ENCODE measurements around the gene SDHA. TPM values are rescaled to one million over a fixed set of nuclear protein-coding genes. Genes with fewer than 3 reads are reported as not detected.
"Not testable (repeated sequence)": the region's sequence is repeated elsewhere in the genome, so short reads cannot be mapped to it uniquely, and the experiment has no call there.

The SDHA gene
- total RNA-seq, 1 experiment from 2014 or later, result 54.0 TPM

- not testable (repeated sequence) for H4K20me1 ChIP-seq (ENCODE audit: insufficient read depth, low read depth, low read length); H3K9ac ChIP-seq (ENCODE audit: low read length); H3K9me2 ChIP-seq (replicated peaks; ENCODE audit: insufficient read depth, low read length); DNase-seq; H3K27ac ChIP-seq (ENCODE audit: low read length); H3K9me3 ChIP-seq (ENCODE audit: low read length); H3K4me3 ChIP-seq (ENCODE audit: low read length); H3K27me3 ChIP-seq (ENCODE audit: low read length); H2AFZ ChIP-seq (ENCODE audit: low read length)
- peaks cover 50% of the 10 kb centered on the region for H3K79me2 ChIP-seq (ENCODE audit: low read length)
- H3K4me1 ChIP-seq (ENCODE audit: low read length), result peaks cover 25% of the 10 kb centered on the region
- H3K4me2 ChIP-seq (ENCODE audit: low read depth, low read length, poor library complexity, severe bottlenecking), result peak overlapping the region; percentile 65
- peaks cover 23% of the 10 kb centered on the region for H3K36me3 ChIP-seq (ENCODE audit: insufficient read depth, low read length)
These were observed 55.0 kb downstream of the SDHA start for GRCh38 chr5:273091-273490.

- H3K9ac ChIP-seq (ENCODE audit: low read length); H3K27ac ChIP-seq (ENCODE audit: low read length); H3K9me2 ChIP-seq (replicated peaks; ENCODE audit: insufficient read depth, low read length); H3K9me3 ChIP-seq (ENCODE audit: low read length); DNase-seq; H4K20me1 ChIP-seq (ENCODE audit: insufficient read depth, low read depth, low read length); H2AFZ ChIP-seq (ENCODE audit: low read length); H3K27me3 ChIP-seq (ENCODE audit: low read length); H3K4me3 ChIP-seq (ENCODE audit: low read length): not testable (repeated sequence)
- Histone ChIP-seq H3K4me2 (ENCODE audit: low read depth, low read length, poor library complexity, severe bottlenecking) (peak overlapping the region; percentile 65), H3K36me3 (ENCODE audit: insufficient read depth, low read length) (peaks cover 23% of the 10 kb centered on the region), H3K79me2 (ENCODE audit: low read length) (peaks cover 53% of the 10 kb centered on the region), H3K4me1 (ENCODE audit: low read length) (peaks cover 22% of the 10 kb centered on the region)
These were observed 55.4 kb downstream of the SDHA start for GRCh38 chr5:273491-273890.

- not testable (repeated sequence) for H4K20me1 ChIP-seq (ENCODE audit: insufficient read depth, low read depth, low read length); DNase-seq; H3K4me2 ChIP-seq (ENCODE audit: low read depth, low read length, poor library complexity, severe bottlenecking); H3K9me2 ChIP-seq (replicated peaks; ENCODE audit: insufficient read depth, low read length); H3K4me3 ChIP-seq (ENCODE audit: low read length); H3K9me3 ChIP-seq (ENCODE audit: low read length); H3K27me3 ChIP-seq (ENCODE audit: low read length); H2AFZ ChIP-seq (ENCODE audit: low read length); H3K9ac ChIP-seq (ENCODE audit: low read length); H3K27ac ChIP-seq (ENCODE audit: low read length)
- Histone ChIP-seq H3K4me1 (ENCODE audit: low read length) (peaks cover 20% of the 10 kb centered on the region), H3K36me3 (ENCODE audit: insufficient read depth, low read length) (peaks cover 23% of the 10 kb centered on the region), H3K79me2 (ENCODE audit: low read length) (peaks cover 61% of the 10 kb centered on the region)
These were observed 56.2 kb downstream of the SDHA start for GRCh38 chr5:274346-274745.

- Histone ChIP-seq H3K27me3 (ENCODE audit: low read length) (no peaks in the 10 kb centered on the region), H3K4me3 (ENCODE audit: low read length) (no peak overlapping the region), H3K4me2 (ENCODE audit: low read depth, low read length, poor library complexity, severe bottlenecking) (no peak overlapping the region), H3K4me1 (ENCODE audit: low read length) (peaks cover under 1% of the 10 kb centered on the region; the same call in 1 of the 2 replicates), H3K36me3 (ENCODE audit: insufficient read depth, low read length) (peaks cover 20% of the 10 kb centered on the region), H4K20me1 (ENCODE audit: insufficient read depth, low read depth, low read length) (0 out of 2 replicates have a peak, but pooled peaks cover 3% of the 10 kb centered on the region), H3K9me2 (replicated peaks; ENCODE audit: insufficient read depth, low read length) (no peaks in the 10 kb centered on the region), H3K27ac (ENCODE audit: low read length) (no peak overlapping the region), H3K9ac (ENCODE audit: low read length) (no peak overlapping the region), H2AFZ (ENCODE audit: low read length) (no peak overlapping the region), H3K9me3 (ENCODE audit: low read length) (no peaks in the 10 kb centered on the region), H3K79me2 (ENCODE audit: low read length) (peaks cover 83% of the 10 kb centered on the region)
- peak; percentile 27 for DNase-seq
These were observed 60.5 kb downstream of the SDHA start for GRCh38 chr5:278646-279045.

GRCh38 chr5:279051-279665 lies 61.0 kb downstream of the SDHA start:
- H2AFZ ChIP-seq (ENCODE audit: low read length); H3K4me3 ChIP-seq (ENCODE audit: low read length); H3K9me3 ChIP-seq (ENCODE audit: low read length); H3K27ac ChIP-seq (ENCODE audit: low read length); H3K4me2 ChIP-seq (ENCODE audit: low read depth, low read length, poor library complexity, severe bottlenecking); H3K27me3 ChIP-seq (ENCODE audit: low read length); H4K20me1 ChIP-seq (ENCODE audit: insufficient read depth, low read depth, low read length); H3K9ac ChIP-seq (ENCODE audit: low read length); H3K9me2 ChIP-seq (replicated peaks; ENCODE audit: insufficient read depth, low read length); H3K4me1 ChIP-seq (ENCODE audit: low read length): not testable (repeated sequence)
- peaks cover 19% of the 10 kb centered on the region for H3K36me3 ChIP-seq (ENCODE audit: insufficient read depth, low read length)
- peak; percentile 16 for DNase-seq
- peaks cover 83% of the 10 kb centered on the region for H3K79me2 ChIP-seq (ENCODE audit: low read length)

GRCh38 chr5:285991-286557 lies 68.0 kb downstream of the SDHA start:
- Histone ChIP-seq H3K79me2 (ENCODE audit: low read length) (peaks cover 91% of the 10 kb centered on the region), H3K27me3 (ENCODE audit: low read length) (no peaks in the 10 kb centered on the region), H3K9ac (ENCODE audit: low read length) (no peak overlapping the region), H4K20me1 (ENCODE audit: insufficient read depth, low read depth, low read length) (peaks cover 27% of the 10 kb centered on the region), H3K27ac (ENCODE audit: low read length) (peak overlapping the region; percentile 13; the same call in 1 of the 2 replicates), H3K4me3 (ENCODE audit: low read length) (no peak overlapping the region), H3K9me3 (ENCODE audit: low read length) (no peaks in the 10 kb centered on the region), H3K4me2 (ENCODE audit: low read depth, low read length, poor library complexity, severe bottlenecking) (no peak overlapping the region), H2AFZ (ENCODE audit: low read length) (no peak overlapping the region), H3K4me1 (ENCODE audit: low read length) (no peaks in the 10 kb centered on the region), H3K9me2 (replicated peaks; ENCODE audit: insufficient read depth, low read length) (no peaks in the 10 kb centered on the region), H3K36me3 (ENCODE audit: insufficient read depth, low read length) (peaks cover 25% of the 10 kb centered on the region)
- DNase-seq, result peak; percentile 34

GRCh38 chr5:290200-290599 lies 72.1 kb downstream of the SDHA start:
- H3K4me1 ChIP-seq (ENCODE audit: low read length), result not testable (repeated sequence)

GRCh38 chr5:291345-291744 lies 73.2 kb downstream of the SDHA start:
- H3K79me2 ChIP-seq (ENCODE audit: low read length), result peaks cover 50% of the 10 kb centered on the region
- H3K9ac ChIP-seq (ENCODE audit: low read length); H3K4me3 ChIP-seq (ENCODE audit: low read length); H3K4me2 ChIP-seq (ENCODE audit: low read depth, low read length, poor library complexity, severe bottlenecking); H3K27me3 ChIP-seq (ENCODE audit: low read length); H3K27ac ChIP-seq (ENCODE audit: low read length); H2AFZ ChIP-seq (ENCODE audit: low read length); H3K9me3 ChIP-seq (ENCODE audit: low read length); H3K9me2 ChIP-seq (replicated peaks; ENCODE audit: insufficient read depth, low read length); H3K4me1 ChIP-seq (ENCODE audit: low read length); DNase-seq: not testable (repeated sequence)
- H3K36me3 ChIP-seq (ENCODE audit: insufficient read depth, low read length), result peaks cover 13% of the 10 kb centered on the region; the same call in 1 of the 2 replicates
- peaks cover 10% of the 10 kb centered on the region; the same call in 1 of the 2 replicates for H4K20me1 ChIP-seq (ENCODE audit: insufficient read depth, low read depth, low read length)

More at GRCh38 chr5:290200-290599, 72.1 kb downstream of the SDHA start:
- not testable (repeated sequence) for H3K27ac ChIP-seq (ENCODE audit: low read length); H2AFZ ChIP-seq (ENCODE audit: low read length); H3K27me3 ChIP-seq (ENCODE audit: low read length); H3K9ac ChIP-seq (ENCODE audit: low read length); H3K9me2 ChIP-seq (replicated peaks; ENCODE audit: insufficient read depth, low read length); H3K4me2 ChIP-seq (ENCODE audit: low read depth, low read length, poor library complexity, severe bottlenecking); DNase-seq; H3K9me3 ChIP-seq (ENCODE audit: low read length); H3K4me3 ChIP-seq (ENCODE audit: low read length)
- H3K36me3 ChIP-seq (ENCODE audit: insufficient read depth, low read length), result peaks cover 21% of the 10 kb centered on the region; the same call in 1 of the 2 replicates
- peaks cover 19% of the 10 kb centered on the region; the same call in 1 of the 2 replicates for H4K20me1 ChIP-seq (ENCODE audit: insufficient read depth, low read depth, low read length)
- H3K79me2 ChIP-seq (ENCODE audit: low read length), result peaks cover 62% of the 10 kb centered on the region

Data from Karpas-422 (cell line).